ENCODE measurements around the gene OR10AD1.
"Not testable (repeated sequence)": the region's sequence is repeated elsewhere in the genome, so short reads cannot be mapped to it uniquely, and the experiment has no call there.

OR10AD1 gene

DNA sequence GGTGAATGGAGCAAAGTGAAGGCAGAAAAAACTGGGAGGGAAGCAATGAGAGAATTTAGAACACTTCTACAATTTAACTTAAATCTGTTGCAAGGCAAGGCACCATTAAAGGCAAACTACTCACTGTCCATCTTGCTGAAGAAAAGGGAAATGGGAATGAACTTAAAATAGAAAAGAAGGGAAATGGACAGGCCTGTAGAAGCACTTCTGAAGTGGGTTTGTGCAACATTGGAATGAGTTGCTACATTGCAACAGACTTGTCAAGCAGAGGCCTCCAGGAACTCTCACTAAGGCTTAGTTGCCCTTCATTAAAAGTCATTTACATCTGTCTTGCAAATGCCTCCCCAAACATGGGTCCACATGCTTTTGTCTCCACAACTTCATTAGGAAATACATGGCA is 13.7 kb upstream of the OR10AD1 start:
- Histone ChIP-seq H3K4me1 (ENCODE audit: control insufficient read depth, insufficient read depth, low read length, poor library complexity, severe bottlenecking) (no peaks in the 10 kb centered on the region), H3K4me3 (ENCODE audit: insufficient read depth, low read depth, low read length, poor library complexity, severe bottlenecking) (no peak overlapping the region), H3K27ac (ENCODE audit: insufficient read depth, low read length, poor library complexity, severe bottlenecking) (no peak overlapping the region), H3K9me3 (ENCODE audit: control insufficient read depth, low read length) (no peaks in the 10 kb centered on the region), H3K36me3 (ENCODE audit: control insufficient read depth, insufficient read depth, low read length) (no peaks in the 10 kb centered on the region), H3K27me3 (replicated peaks; ENCODE audit: control insufficient read depth, insufficient read depth, low read length, poor library complexity, severe bottlenecking) (no peaks in the 10 kb centered on the region)
- no peak for DNase-seq

DNA sequence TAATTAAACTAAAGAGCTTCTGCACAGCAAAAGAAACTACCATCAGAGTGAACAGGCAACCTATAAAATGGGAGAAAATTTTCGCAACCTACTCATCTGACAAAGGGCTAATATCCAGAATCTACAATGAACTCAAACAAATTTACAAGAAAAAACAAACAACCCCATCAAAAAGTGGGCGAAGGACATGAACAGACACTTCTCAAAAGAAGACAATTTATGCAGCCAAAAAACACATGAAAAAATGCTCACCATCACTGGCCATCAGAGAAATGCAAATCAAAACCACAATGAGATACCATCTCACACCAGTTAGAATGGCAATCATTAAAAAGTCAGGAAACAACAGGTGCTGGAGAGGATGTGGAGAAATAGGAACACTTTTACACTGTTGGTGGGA is 6.4 kb upstream of the OR10AD1 start:
- not testable (repeated sequence) for H3K27me3 ChIP-seq (replicated peaks; ENCODE audit: control insufficient read depth, insufficient read depth, low read length, poor library complexity, severe bottlenecking); DNase-seq; H3K4me3 ChIP-seq (ENCODE audit: insufficient read depth, low read depth, low read length, poor library complexity, severe bottlenecking); H3K27ac ChIP-seq (ENCODE audit: insufficient read depth, low read length, poor library complexity, severe bottlenecking); H3K4me1 ChIP-seq (ENCODE audit: control insufficient read depth, insufficient read depth, low read length, poor library complexity, severe bottlenecking); H3K36me3 ChIP-seq (ENCODE audit: control insufficient read depth, insufficient read depth, low read length); H3K9me3 ChIP-seq (ENCODE audit: control insufficient read depth, low read length)

DNA sequence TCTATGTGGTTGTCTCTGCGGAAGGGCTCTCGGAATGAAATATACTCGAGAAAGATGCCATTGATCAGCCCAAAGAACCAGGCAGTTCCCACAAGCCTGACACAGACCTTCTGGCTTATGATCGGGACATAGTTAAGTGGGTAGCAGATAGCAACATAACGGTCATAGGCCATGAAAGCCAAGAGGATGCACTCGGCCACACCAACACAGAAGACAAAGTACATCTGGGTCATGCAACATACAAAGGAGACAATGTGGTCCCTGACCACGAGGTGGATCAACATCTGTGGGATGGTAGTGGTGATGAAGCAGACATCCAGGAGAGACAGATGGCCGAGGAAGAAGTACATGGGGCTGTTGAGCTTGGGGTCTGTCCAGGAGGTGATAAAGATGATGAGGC is 326 bp downstream of the OR10AD1 start:
- H3K27ac ChIP-seq (ENCODE audit: insufficient read depth, low read length, poor library complexity, severe bottlenecking) = no peak overlapping the region
- no peak for DNase-seq
- no peaks in the 10 kb centered on the region for H3K27me3 ChIP-seq (replicated peaks; ENCODE audit: control insufficient read depth, insufficient read depth, low read length, poor library complexity, severe bottlenecking)
- H3K9me3 ChIP-seq (ENCODE audit: control insufficient read depth, low read length) = peaks cover 4% of the 10 kb centered on the region
- H3K36me3 ChIP-seq (ENCODE audit: control insufficient read depth, insufficient read depth, low read length) = no peaks in the 10 kb centered on the region
- H3K4me1 ChIP-seq (ENCODE audit: control insufficient read depth, insufficient read depth, low read length, poor library complexity, severe bottlenecking) = peaks cover 18% of the 10 kb centered on the region
- no peak overlapping the region for H3K4me3 ChIP-seq (ENCODE audit: insufficient read depth, low read depth, low read length, poor library complexity, severe bottlenecking)

DNA sequence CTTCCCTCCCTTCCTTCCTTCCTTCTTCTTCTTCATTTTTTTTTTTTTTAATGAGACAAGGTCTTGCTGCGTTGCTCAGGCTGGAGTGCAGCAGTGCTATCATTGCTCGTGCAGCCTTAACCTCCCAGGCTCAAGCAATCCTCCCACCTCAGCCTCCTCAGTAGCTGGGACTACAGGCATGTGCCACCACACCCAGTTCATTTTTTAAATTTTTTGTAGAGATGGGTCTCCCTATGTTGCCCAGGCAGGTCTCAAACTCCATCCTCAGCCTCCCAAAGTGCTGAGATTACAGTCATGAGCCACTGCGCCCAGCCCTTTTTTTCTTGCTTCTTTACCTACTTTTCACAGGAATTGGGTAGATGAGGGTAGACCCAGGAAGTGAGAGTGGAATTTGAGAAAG is 1.6 kb downstream of the OR10AD1 start:
- peaks cover 22% of the 10 kb centered on the region for H3K4me1 ChIP-seq (ENCODE audit: control insufficient read depth, insufficient read depth, low read length, poor library complexity, severe bottlenecking)
- no peak for DNase-seq
- no peaks in the 10 kb centered on the region for H3K27me3 ChIP-seq (replicated peaks; ENCODE audit: control insufficient read depth, insufficient read depth, low read length, poor library complexity, severe bottlenecking)
- no peak overlapping the region for H3K4me3 ChIP-seq (ENCODE audit: insufficient read depth, low read depth, low read length, poor library complexity, severe bottlenecking)
- no peak overlapping the region for H3K27ac ChIP-seq (ENCODE audit: insufficient read depth, low read length, poor library complexity, severe bottlenecking)
- no peaks in the 10 kb centered on the region for H3K36me3 ChIP-seq (ENCODE audit: control insufficient read depth, insufficient read depth, low read length)
- H3K9me3 ChIP-seq (ENCODE audit: control insufficient read depth, low read length) = peaks cover 3% of the 10 kb centered on the region

DNA sequence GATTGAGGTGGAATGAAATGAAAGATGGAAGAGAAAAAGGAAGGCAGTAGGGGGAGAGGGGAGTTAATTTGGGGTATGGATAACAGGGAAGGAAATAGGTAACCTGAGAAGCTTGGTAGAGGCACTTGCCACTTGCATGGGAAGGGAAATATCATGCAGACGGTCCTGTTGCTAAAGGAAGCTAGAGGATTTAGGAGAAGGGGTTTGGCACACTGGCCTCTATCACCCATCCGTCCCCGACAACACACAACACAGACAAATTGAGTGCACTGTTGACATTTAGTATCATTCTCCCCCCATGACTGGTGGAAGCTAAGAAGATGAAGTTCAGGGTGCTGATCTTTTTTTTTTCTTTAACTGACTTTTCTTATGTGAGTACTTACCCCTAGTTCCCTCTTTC is 2.0 kb downstream of the OR10AD1 start:
- Histone ChIP-seq H3K4me1 (ENCODE audit: control insufficient read depth, insufficient read depth, low read length, poor library complexity, severe bottlenecking) (peaks cover 22% of the 10 kb centered on the region), H3K27ac (ENCODE audit: insufficient read depth, low read length, poor library complexity, severe bottlenecking) (no peak overlapping the region), H3K9me3 (ENCODE audit: control insufficient read depth, low read length) (no peaks in the 10 kb centered on the region), H3K27me3 (replicated peaks; ENCODE audit: control insufficient read depth, insufficient read depth, low read length, poor library complexity, severe bottlenecking) (no peaks in the 10 kb centered on the region), H3K36me3 (ENCODE audit: control insufficient read depth, insufficient read depth, low read length) (no peaks in the 10 kb centered on the region), H3K4me3 (ENCODE audit: insufficient read depth, low read depth, low read length, poor library complexity, severe bottlenecking) (no peak overlapping the region)
- no peak for DNase-seq

DNA sequence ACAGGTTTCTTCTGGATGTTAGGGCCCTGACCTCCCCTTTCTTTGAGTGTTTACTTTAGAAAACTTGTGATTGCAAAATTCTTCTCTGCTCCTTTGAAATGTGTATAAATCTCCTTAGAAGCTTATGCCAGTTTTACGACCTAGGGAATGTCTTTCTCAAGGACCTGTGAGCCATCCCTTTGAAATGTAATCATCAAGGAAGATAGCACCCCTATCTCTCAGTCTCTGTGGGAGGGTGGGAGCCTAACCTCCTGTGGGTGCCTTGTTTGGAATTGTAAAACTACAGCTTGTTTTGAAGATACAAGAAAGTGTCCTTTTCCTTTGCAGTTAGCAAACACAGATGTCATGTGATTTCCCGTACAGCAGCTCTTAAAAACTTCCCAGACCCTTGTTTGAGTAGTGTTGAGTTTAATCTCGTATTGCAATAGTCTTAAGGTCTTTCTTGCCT is 3.3 kb downstream of the OR10AD1 start:
- no peak for DNase-seq
- H3K4me3 ChIP-seq (ENCODE audit: insufficient read depth, low read depth, low read length, poor library complexity, severe bottlenecking) = peak overlapping the region; percentile 22
- no peaks in the 10 kb centered on the region for H3K36me3 ChIP-seq (ENCODE audit: control insufficient read depth, insufficient read depth, low read length)
- H3K27ac ChIP-seq (ENCODE audit: insufficient read depth, low read length, poor library complexity, severe bottlenecking) = peak overlapping the region; percentile 98
- no peaks in the 10 kb centered on the region for H3K9me3 ChIP-seq (ENCODE audit: control insufficient read depth, low read length)
- H3K4me1 ChIP-seq (ENCODE audit: control insufficient read depth, insufficient read depth, low read length, poor library complexity, severe bottlenecking) = peaks cover 22% of the 10 kb centered on the region
- no peaks in the 10 kb centered on the region for H3K27me3 ChIP-seq (replicated peaks; ENCODE audit: control insufficient read depth, insufficient read depth, low read length, poor library complexity, severe bottlenecking)

DNA sequence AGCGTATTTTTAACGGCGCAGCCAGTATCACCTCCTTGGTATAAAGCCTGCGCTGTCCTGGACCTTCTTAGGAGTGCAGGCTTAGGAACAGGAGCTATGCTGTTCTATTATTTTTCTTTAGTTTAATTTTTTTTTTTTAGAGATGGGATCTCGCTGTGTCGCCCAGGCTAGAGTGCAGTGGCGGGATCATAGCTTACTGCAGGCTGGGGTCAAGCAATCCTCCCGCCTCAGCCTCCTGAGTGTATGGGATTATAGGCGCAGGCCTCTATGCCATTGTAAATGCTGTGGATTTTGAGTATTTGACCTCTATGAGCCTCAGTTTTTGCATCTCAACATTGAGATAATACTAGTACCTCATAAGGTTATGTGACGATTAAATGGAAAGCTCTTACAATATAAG is 4.1 kb downstream of the OR10AD1 start:
- H3K9me3 ChIP-seq (ENCODE audit: control insufficient read depth, low read length) = no peaks in the 10 kb centered on the region
- H3K4me3 ChIP-seq (ENCODE audit: insufficient read depth, low read depth, low read length, poor library complexity, severe bottlenecking) = peak overlapping the region; percentile 91
- DNase-seq = no peak
- H3K36me3 ChIP-seq (ENCODE audit: control insufficient read depth, insufficient read depth, low read length) = no peaks in the 10 kb centered on the region
- H3K4me1 ChIP-seq (ENCODE audit: control insufficient read depth, insufficient read depth, low read length, poor library complexity, severe bottlenecking) = peaks cover 22% of the 10 kb centered on the region
- peak overlapping the region; percentile 98 for H3K27ac ChIP-seq (ENCODE audit: insufficient read depth, low read length, poor library complexity, severe bottlenecking)
- no peaks in the 10 kb centered on the region for H3K27me3 ChIP-seq (replicated peaks; ENCODE audit: control insufficient read depth, insufficient read depth, low read length, poor library complexity, severe bottlenecking)

DNA sequence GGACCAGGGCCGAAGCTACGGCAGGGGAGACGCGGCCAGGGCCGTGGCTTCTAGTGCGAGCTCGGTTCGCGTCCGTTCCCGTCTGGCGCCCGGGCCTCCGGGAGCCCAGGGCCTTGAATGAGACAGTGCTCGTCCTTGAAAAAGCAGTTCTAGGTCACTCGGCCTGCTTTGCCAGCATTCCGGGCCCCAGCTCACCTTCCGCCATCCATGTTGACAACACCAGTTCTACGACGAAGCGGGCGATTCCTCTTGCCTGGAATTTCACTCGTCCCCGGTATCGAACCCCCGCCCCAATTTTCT is 4.5 kb downstream of the OR10AD1 start:
- Histone ChIP-seq H3K27me3 (replicated peaks; ENCODE audit: control insufficient read depth, insufficient read depth, low read length, poor library complexity, severe bottlenecking) (no peaks in the 10 kb centered on the region), H3K27ac (ENCODE audit: insufficient read depth, low read length, poor library complexity, severe bottlenecking) (peak overlapping the region; percentile 98), H3K9me3 (ENCODE audit: control insufficient read depth, low read length) (no peaks in the 10 kb centered on the region), H3K4me3 (ENCODE audit: insufficient read depth, low read depth, low read length, poor library complexity, severe bottlenecking) (peak overlapping the region; percentile 91), H3K4me1 (ENCODE audit: control insufficient read depth, insufficient read depth, low read length, poor library complexity, severe bottlenecking) (peaks cover 22% of the 10 kb centered on the region), H3K36me3 (ENCODE audit: control insufficient read depth, insufficient read depth, low read length) (no peaks in the 10 kb centered on the region)
- peak in 1 of 3 donors; percentile 2 for DNase-seq

DNA sequence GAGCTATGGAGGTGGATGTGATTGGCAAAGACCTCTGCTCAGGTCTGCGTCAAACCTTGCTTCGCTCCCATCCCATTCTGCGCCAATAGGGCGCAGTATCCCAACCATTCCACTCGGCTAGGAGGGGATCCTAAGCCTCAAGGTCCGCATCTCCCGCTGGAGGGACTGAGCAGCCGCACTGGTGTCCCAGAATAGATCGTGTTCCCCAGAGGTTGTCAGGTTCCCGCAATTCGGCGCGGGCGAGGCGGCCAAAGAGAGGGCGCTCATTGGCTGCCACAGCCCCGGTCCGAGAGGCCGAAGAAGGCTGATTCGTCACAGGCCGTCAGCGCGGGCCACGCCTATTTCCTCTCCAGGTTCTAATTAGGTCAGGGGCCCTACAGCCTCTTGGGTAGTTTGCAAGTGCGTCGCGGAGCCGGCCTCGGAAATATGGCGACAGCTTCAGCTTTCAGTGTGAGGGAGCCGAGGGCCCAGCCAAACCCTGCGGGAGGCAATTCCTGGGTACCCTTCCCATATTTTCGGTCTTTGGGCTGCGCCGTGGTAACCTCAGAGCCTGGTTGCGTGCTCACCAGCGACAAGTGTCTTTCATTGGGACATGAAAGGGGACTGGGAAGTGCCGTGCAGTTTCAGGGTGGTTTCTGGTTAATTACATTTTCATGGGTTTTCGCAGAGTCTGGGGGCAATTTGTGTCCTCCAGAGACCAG is 5.0 kb downstream of the OR10AD1 start:
- peak overlapping the region; percentile 91 for H3K4me3 ChIP-seq (ENCODE audit: insufficient read depth, low read depth, low read length, poor library complexity, severe bottlenecking)
- H3K27me3 ChIP-seq (replicated peaks; ENCODE audit: control insufficient read depth, insufficient read depth, low read length, poor library complexity, severe bottlenecking) = no peaks in the 10 kb centered on the region
- H3K36me3 ChIP-seq (ENCODE audit: control insufficient read depth, insufficient read depth, low read length) = no peaks in the 10 kb centered on the region
- peaks cover 22% of the 10 kb centered on the region for H3K4me1 ChIP-seq (ENCODE audit: control insufficient read depth, insufficient read depth, low read length, poor library complexity, severe bottlenecking)
- no peaks in the 10 kb centered on the region for H3K9me3 ChIP-seq (ENCODE audit: control insufficient read depth, low read length)
- H3K27ac ChIP-seq (ENCODE audit: insufficient read depth, low read length, poor library complexity, severe bottlenecking) = peak overlapping the region; percentile 98
- DNase-seq = peak; percentile 81 to 89 (median 84)

DNA sequence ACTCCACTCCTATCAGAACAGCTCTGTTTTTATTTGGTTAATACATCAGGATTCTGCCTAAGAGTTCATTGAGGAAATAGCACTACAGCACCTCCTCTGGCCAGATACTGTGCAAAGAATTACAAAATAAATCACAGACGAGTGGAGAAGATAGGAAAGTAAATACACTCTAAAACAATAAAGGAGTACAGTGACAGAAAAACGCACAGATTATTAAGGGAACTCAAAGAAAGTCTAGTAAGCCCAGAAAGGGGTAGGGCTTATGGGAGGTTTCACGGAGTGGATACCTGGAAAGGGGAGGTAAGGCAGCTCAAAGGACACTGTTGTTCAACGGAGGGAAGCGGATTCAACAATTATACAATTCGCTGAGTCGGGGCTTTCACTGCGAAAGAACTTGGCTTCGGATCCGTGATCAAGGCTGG is 5.5 kb downstream of the OR10AD1 start:
- Histone ChIP-seq H3K9me3 (ENCODE audit: control insufficient read depth, low read length) (no peaks in the 10 kb centered on the region), H3K27ac (ENCODE audit: insufficient read depth, low read length, poor library complexity, severe bottlenecking) (peak overlapping the region; percentile 98), H3K4me3 (ENCODE audit: insufficient read depth, low read depth, low read length, poor library complexity, severe bottlenecking) (peak overlapping the region; percentile 91), H3K27me3 (replicated peaks; ENCODE audit: control insufficient read depth, insufficient read depth, low read length, poor library complexity, severe bottlenecking) (no peaks in the 10 kb centered on the region), H3K36me3 (ENCODE audit: control insufficient read depth, insufficient read depth, low read length) (no peaks in the 10 kb centered on the region), H3K4me1 (ENCODE audit: control insufficient read depth, insufficient read depth, low read length, poor library complexity, severe bottlenecking) (peaks cover 22% of the 10 kb centered on the region)
- no peak for DNase-seq

Data from effector memory CD4-positive, alpha-beta T cell (primary cell).